Measurements from ENCODE around the gene DPEP3. TPM values are rescaled to one million over a fixed set of nuclear protein-coding genes. Genes with fewer than 3 reads are reported as not detected.

DPEP3 gene
- total and polyA plus RNA-seq, 2 donors (not counting 1 experiment from before 2014, with no cell fraction given) = 1.9 to 2.0 TPM

GRCh38 chr16:67964477-67965131 is 15.7 kb downstream of the DPEP3 start:
- DNase-seq (no peak), ATAC-seq (ENCODE audit: low read depth) (no peak)
- Histone ChIP-seq H4K20me1 (ENCODE audit: control insufficient read depth, insufficient read depth, low read length, poor library complexity, severe bottlenecking) (peaks cover 8% of the 10 kb centered on the region), H3K4me2 (replicated peaks; ENCODE audit: low read depth, low read length, poor library complexity, severe bottlenecking) (no peak overlapping the region), H3K36me3 (replicated peaks in 1 of 2; ENCODE audit: control extremely low read depth in 1 of 2, control insufficient read depth in 1 of 2, extremely low read depth in 1 of 2, insufficient read depth in 2 of 2, low read length in 1 of 2) (peaks cover 0 to 22% of the 10 kb centered on the region in 2 experiments), H2AFZ (ENCODE audit: insufficient read depth, low read depth, low read length, poor library complexity, severe bottlenecking) (no peak overlapping the region), H3K27me3 (replicated peaks in 1 of 4; ENCODE audit: control extremely low read depth in 1 of 4, control insufficient read depth in 3 of 4, insufficient read depth in 4 of 4, low read length in 3 of 4) (no peaks in the 10 kb centered on the region), H3K79me2 (ENCODE audit: control insufficient read depth, insufficient read depth, low read length) (peaks cover 32% of the 10 kb centered on the region), H3K9ac (ENCODE audit: low read length) (no peak overlapping the region), H3K4me1 (ENCODE audit: control insufficient read depth in 2 of 2, insufficient read depth in 2 of 2, low read length in 2 of 2) (peaks cover 10 to 19% of the 10 kb centered on the region in 2 donors), H3K9me3 (ENCODE audit: control extremely low read depth in 1 of 3, control insufficient read depth in 2 of 3, insufficient read depth in 1 of 3, low read length in 2 of 3) (no peaks in the 10 kb centered on the region), H3K27ac (ENCODE audit: low read length in 2 of 2) (no peak overlapping the region), H3K4me3 (ENCODE audit: control extremely low read depth in 1 of 5, extremely low read depth in 1 of 5, insufficient read depth in 1 of 5, low read depth in 2 of 5, low read length in 4 of 5) (no peak overlapping the region)
- POLR2A ChIA-PET = interaction anchor here (0.5 to 1.2 kb wide), 2 partner anchors 23 to 24 kb away, joined by 3 to 4 read pairs; no protein-coding TSS in a partner anchor
- no peak overlapping the region for H3K4me3 Mint-ChIP-seq
- H3K27me3 Mint-ChIP-seq = no peaks in the 10 kb centered on the region
- CTCF ChIA-PET = interaction anchor here (0.7 to 1.2 kb wide), 2 partner anchors 23 to 81 kb away, joined by 3 to 4 read pairs; no protein-coding TSS in a partner anchor
- WGBS (ENCODE audit: insufficient coverage) = 100% methylated on average over 4 of the region's 6 CpGs
- intact Hi-C loops (cut with micrococcal nuclease) = loop anchor here (10.0 kb wide), 1 partner anchor 260 kb away; no protein-coding TSS in a partner anchor
- H3K27ac Mint-ChIP-seq = no peak overlapping the region
- TF ChIP-seq EZH2 (IDR thresholded peaks at IDR 0.05; ENCODE audit: borderline replicate concordance, insufficient read depth, low read depth, low read length, poor library complexity, severe bottlenecking) (no peak), CTCF (IDR thresholded peaks at IDR 0.05) (no peak)
- H3K4me1 Mint-ChIP-seq = peaks cover 17% of the 10 kb centered on the region
- H3K9me3 Mint-ChIP-seq (ENCODE audit: insufficient read depth) = no peaks in the 10 kb centered on the region
